Measurements from ENCODE around the gene INSL3.

- TF ChIP-seq CTCF (IDR thresholded peaks at IDR 0.05; ENCODE audit: low read depth, low read length) (no peak), MAX (IDR thresholded peaks at IDR 0.05; ENCODE audit: low read depth, low read length) (no peak), MYC (IDR thresholded peaks at IDR 0.05; ENCODE audit: low read depth, low read length) (no peak)
These were observed 24.8 kb upstream of the INSL3 start for GRCh38 chr19:17846146-17846545.
